ENCODE data around the gene MYH9.
"Not testable (repeated sequence)": the region's sequence is repeated elsewhere in the genome, so short reads cannot be mapped to it uniquely, and the experiment has no call there.

Gene MYH9

DNA sequence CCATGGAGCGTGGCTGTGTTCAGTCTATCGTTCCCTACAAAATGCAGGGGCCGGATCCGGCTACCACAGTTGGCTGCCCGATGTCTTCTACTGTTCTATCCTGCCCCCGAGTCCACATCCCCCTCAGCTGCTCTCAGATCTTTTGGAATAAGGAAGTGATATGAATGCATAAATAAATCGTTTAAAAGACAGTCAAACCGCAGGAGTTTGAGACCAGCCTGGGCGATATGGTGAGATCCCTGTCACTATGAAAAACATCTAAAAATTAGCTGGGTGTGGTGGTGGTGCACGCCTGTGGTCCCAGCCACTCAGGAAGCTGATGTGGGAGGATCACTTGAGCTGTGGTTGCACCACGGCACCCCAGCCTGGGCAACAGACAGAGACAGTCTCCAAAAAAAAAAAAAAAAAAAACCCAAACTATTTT, 97.8 kb downstream of the MYH9 start:
- not testable (repeated sequence) for DNase-seq

DNA sequence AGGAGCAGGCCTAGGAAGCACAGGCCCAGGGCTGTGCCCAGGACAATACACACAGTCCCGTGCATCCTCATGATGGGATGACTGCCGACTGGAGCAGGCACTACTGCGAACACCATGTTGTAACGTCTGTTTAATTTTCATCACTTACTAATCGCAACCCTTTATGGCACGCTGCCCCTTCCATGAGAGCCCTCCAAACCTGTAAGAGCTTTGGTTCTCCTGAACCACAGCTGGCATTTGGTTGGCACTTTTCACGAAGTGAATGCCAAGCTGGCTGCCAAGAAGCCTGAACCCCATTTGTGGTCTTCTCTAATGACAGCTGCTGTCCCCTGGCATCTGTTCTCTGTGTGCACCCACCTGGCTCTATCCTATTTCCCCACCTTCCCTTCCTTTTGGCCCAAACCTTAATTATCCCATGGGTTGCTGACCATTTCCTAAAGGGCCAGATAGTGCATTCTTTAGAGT, 98.3 kb downstream of the MYH9 start:
- no peak for DNase-seq

DNA sequence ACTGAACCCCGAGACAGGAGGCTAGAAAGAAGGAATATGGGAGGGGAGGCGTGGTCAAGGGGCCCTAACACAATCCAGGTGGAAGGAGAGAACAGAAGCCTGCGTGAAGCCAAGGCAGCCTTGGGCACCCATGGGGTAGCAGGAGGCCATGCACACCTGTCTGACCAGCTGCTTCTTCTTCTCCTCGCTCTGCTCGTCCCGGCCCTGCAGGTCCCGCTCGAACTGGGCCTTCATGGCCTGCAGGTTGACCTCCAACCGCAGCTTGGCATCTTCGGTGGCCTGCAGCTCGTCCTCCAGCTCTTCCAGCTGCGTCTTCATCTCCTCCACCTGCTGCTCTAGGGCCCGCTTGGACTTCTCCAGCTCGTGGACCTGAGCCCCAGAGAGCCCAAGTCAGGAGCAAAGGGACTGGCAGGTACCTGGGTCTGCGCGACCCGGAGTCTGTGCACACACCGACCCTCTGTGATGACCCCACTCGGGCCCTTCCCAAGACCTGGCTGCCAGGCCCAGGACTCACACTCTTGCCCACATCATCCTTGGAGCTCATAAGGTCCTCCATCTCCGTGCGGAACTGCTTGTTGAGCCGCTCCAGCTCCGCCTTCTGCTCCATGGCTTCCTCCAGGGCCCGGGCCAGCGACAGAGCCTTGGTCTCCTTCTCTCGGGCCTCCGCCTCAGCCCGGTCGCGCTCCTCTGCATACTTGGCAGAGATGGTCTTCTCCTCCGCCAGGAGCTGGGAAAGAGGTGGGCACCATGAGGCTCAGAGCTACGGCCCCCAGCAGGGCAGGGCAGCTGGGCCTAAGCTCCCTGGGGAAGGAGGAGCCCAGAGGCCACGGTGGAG, 99.0 kb downstream of the MYH9 start:
- DNase-seq = no peak

DNA sequence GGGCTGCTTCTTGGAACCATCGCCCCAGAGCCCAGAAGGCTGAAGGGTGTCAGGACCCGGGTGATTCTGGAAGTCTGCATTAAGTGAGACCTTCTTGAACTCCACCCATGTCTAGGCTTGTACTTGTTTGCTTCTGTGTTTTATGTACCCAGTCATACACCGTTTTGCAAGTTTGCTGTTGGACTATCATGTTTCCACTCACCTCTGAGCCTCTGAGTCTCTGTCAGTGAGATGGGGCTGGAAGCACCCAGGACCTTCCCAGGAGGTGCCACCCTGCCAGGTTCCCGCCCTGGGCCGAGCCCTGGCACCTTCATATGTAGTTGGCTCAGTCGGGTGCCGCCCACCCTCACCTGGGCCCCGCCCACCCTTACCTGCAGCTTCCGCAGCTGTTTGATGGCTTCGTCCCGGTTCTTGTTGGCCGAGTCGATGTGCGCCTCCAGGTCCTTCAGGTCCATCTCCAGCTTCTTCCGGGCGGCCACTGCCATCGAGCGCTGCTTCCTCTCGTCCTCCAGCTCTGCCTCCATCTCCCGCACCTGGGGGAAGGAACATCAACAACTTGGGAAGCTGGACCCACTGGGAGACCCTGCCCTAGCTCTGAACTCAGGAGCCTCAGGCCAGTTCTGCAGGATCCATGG, 99.8 kb downstream of the MYH9 start:
- no peak for DNase-seq

DNA sequence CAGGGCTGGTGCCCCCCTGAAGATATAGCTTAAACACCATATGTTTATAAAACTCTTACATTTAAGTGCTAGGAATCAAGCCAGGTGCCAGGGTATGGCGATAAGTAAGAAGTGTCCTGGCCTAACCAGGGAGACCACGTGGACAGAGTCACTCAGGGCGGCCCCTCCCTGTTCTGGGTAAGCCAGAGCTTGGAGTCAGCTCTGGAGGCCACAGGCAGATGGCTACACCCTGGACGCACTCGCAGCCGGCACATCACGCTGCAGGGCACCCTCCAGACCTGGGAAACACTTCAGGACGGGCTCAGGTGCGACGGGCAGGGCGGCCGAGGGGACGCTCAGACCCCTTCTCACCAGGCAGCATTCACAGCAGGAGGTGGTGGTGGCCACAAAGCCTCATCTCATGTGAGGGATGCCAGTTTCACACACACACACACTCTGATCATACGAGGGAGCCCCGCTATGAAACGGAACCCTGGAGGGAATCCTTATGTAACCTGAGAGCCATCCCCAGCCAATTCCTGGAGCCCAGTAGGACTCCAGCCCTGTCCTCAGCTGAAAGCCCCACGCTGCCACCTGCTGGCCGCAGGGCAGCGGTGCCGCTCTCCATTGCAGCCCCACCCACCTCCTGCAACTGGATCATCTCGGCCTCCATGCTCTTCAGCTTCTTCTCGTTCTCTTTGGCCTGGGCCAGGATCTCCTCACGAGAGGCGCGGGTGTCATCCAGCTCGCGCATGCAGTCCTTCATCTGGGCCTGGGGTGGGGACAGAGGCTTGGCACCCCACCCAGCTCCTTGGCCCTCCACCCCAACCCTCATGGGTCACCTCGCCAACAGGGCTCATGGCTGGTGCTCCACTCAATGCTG, 101.4 kb downstream of the MYH9 start:
- DNase-seq = no peak

DNA sequence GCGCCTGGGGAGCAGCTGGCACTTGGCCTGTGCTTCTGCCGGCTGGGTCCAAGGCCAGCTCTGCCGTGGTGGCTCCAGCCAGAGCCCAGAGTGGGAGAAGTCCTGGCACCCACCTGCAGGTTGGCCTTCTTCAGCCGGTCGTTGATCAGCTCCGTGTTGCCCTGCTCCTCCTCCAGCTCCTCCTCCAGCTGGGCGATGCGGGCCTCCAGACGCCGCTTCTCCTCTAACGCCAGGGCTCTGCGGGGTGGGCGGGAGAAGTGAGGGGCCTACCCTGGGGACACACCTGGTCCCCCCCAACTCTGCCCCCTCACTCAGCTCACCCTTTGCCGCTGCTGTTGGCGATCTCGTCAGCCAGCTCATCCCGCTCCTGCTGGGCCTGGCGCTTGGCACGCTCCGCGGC, 102.2 kb downstream of the MYH9 start:
- DNase-seq = no peak

DNA sequence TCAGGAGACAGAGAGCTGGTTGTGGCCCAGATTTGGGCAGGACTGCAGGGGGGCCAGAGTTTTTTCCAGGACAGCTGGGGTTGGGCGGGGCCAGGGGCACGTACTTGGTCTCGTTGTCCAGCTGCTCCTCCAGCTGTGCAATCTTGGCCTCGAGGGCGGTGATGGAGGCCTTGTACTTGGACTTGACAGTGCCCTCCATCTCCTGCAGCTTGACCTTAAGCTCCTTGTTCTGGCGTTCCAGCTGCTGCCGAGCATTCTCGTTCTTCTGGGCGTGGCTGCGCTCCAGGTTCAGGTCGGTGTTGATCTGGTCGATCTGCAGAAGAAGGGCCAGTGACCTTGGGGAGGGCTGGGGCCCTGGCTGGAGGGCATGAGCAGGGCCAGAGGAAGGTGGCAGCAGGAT, 102.8 kb downstream of the MYH9 start:
- DNase-seq = no peak

DNA sequence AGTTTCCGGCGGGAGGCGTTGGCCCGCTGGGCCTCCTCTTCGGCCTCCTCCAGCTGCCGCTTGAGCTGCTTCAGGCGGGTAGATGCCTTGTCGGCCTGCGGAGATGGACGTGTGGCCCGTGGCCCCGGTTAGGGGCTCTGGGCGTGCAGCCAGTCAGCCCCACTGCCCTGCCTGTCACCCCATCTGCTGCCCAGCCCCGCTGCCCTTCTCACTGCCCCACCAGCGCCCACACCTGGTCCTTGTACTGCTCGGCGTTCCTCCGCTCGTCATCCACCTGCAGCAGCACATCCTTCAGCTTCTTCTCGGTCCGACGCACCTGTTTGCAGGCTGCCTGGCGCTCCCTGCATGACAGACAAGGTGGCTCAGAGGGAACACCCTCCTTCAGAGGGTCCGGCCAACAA, 103.6 kb downstream of the MYH9 start:
- no peak for DNase-seq

DNA sequence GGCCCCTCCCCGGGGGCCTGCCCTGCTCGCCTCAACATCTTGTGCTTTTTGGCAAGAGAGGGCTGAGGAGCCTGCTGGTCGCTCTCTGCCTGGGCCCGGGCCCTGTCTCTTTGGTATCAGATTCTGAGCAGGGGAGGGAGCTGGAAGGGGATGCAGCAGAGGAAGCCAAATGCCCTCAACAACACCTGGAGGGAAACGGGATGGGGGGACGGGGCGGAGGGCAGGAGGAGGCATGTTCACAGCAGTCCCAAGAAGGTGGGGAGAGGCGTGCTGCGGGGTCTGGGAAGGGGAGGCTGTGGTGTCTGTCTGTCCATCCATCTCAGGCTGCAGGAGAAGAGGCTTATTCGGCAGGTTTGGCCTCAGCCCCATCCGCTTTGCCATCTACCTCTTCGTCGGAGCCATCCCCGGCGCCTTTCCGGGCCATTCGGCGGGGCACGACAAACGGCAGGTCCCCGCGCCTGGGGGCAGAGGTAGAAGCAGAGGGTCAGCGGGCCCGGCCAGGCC, 105.4 kb downstream of the MYH9 start:
- no peak for DNase-seq

DNA sequence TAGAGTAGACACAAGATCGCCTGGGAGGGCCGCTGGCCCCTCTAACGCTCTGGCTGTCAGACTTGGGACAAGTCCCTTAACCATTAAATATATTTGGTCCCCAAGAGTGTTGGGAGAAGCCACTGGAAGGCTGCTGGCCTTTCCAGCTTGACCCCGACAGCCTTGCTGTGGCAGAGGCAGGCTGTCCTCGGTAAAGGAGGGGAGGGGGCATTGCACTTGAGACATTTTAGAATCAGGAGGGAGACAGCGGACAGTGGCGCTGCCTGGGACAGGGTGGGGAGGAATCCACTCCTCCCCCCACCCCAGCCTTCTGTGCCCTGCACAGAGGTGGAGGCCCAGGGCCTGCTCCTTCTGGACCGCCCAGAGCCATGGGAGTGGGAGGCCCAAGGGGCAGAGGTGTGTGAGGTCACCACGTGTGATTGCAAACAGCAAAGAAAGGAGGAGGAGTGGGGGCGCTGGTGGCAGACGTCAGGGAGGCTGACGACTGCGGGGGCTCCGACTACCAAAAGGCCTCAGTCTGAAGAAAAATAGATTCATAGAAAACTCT, 105.9 kb downstream of the MYH9 start:
- no peak for DNase-seq

DNA sequence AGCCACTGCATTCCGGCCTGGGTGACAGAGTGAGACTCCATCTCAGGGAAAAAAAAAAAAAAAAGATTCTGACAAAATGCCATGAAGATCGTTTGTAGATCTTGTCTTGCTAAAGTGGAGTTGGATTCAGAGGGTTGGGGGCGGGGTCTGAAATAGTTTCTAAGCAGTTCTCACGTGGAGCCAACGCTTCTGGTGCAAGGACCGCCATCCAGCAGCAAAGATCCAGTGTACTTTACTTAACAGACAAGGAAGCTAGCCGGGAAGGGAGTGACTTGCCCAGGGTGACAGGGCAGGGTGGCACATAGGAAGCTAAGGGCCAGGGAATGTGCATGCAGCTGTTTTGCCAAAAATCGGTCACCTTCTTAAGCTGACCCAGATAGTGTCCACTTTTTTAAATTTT, 107.4 kb downstream of the MYH9 start:
- DNase-seq = no peak

DNA sequence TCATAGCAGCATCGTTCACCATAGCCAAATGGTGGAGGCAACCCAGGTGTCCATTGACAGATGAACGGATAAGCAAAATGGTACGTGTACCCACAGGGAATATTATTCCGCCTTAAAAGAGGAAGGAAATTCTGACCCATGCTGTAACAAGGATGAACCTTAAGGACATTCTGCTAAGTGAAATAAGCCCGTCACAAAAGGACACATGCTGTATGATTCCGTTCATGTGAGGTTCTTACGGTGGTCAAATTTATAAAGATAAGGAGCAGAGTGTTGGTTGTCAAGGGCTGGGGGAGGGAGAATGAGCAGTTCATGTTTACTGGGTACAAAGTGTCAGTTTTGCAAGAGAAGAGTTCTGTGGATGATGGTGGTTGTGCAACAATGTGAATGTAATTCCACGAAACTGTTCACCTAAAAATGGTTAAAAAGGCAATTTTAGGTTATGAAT, 108.5 kb downstream of the MYH9 start:
- DNase-seq = no peak

DNA sequence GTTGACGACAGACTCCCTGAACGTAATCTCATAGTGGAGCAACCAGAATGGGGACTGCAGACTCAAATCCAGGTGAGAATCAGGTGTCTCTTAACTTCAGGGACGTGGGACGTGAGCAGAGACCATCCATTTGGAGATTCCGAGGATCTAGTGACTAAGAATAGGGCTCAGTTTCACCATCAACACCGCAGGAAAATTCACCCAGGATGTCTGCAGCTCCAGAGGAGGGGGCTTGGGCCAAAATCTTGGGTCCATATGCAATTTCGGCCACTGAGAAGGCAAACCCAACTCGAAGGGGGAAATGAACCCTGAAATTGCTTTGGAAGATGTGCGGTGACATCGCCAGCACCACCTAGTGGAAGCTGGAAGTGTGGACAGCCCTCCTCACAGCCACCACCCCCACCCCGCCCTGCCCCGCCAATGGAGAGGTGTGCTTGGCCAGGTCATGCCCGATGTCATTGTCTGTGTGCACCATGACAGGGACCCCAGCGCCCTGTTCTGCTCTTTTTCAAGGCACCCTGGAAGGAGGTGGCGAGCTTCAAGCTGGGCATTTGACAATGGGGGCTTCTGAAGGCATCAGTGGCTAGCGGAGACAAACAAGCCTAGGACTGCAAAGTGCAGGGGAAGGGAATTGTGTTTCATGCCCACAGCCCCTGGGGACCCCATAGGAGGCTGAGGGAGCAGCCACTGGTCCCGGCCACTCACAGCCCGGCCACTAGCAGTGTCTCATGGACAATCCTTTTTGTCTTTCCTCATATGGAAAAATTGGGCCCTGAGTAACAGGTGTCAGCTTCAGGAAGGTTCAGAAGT, 110.1 kb downstream of the MYH9 start:
- DNase-seq = no peak

DNA sequence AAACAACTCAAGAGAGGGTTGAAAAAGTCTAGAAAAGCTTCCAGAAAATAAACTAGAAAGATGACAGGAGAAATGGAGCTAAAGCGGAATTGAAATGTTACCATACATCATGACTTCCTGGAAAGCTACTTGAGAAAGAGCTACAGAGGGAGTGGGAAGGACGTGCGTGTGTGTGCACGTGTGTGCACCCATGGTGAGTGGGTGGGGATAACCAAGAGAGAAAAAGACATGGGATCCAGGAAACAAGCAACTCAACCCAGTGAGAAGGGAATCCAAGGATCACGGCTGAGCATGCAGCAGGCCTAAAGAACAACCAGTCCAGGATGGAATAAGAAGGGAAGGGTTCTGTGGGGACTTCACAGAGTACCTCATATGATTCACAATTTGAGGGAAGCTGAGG, 113.2 kb downstream of the MYH9 start:
- no peak for DNase-seq

DNA sequence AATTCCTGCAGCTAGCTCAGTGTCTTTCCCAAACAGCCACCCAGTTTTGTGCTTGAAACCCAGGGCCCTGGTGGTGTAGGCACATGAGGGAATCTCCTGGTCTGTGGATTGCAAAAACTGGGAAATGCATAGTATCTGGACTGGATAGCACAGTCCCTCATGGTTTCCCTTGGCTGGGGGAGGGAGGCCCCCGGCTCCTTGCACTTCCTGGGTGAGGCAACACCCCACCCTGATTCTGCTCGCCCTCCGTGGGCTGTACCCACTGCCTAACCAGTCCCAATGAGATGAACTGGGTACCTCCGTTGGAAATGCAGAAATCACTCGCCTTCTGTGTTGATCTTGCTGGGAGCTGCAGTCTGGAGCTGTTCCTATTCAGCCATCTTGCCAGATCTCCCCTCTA, 115.8 kb downstream of the MYH9 start:
- not testable (repeated sequence) for DNase-seq

DNA sequence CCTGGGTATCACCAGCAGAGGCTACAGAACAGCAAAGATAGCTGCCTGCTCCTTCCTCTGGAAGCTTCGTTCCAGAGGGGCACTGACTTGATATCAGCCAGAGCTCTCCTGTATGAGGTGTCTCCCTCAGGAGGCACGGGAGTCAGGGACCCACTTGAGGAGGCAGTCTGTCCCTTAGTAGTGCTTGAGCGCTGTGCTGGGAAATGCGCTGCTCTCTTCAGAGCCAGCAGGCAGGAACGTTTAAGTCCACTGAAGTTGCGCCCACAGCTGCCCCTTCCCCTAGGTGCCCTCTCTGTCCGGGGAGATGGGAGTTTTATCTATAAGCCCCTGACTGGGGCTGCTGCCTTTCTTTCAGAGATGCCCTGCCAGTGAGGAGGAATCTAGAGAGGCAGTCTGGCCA, 116.5 kb downstream of the MYH9 start:
- not testable (repeated sequence) for DNase-seq

DNA sequence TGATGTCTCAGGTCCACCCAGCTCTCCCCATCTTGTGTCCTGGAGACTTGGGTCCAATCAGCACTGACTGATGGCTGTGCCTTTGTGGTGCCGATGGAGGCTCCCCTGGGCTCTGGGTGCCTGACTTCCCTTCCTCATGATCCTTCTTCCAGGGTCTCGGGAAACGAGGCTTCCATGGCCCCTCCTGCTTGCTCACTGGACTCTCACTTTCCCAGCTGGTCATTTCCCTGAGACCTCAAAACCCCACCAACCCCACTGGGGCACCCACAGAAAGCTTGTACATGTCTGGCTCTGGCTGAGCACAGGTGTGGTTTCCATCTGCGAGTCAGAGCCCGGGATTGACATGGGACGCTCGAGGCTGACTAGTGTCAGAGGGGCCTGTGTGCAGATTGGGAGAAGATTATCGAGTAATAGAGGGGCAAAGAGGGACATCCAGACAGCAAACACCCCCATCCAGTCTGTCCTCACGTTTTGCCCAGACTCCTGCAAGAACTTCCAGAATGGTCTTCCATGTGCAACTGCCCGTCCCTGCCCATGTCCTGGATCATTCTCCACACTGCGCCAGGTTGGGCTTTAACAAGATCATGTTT, 119.8 kb downstream of the MYH9 start:
- DNase-seq = no peak

DNA sequence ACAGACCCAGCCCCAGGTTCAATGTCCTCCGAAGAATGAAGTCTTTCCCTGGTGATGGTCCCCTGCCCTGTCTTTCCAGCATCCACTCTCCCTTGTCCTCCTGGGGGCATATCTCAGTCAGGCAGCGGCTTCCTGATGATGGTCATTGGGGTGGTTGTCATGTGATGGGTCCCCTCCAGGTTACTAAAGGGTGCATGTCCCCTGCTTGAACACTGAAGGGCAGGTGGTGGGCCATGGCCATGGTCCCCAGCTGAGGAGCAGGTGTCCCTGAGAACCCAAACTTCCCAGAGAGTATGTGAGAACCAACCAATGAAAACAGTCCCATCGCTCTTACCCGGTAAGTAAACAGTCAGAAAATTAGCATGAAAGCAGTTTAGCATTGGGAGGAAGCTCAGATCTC, 120.7 kb downstream of the MYH9 start:
- no peak for DNase-seq

DNA sequence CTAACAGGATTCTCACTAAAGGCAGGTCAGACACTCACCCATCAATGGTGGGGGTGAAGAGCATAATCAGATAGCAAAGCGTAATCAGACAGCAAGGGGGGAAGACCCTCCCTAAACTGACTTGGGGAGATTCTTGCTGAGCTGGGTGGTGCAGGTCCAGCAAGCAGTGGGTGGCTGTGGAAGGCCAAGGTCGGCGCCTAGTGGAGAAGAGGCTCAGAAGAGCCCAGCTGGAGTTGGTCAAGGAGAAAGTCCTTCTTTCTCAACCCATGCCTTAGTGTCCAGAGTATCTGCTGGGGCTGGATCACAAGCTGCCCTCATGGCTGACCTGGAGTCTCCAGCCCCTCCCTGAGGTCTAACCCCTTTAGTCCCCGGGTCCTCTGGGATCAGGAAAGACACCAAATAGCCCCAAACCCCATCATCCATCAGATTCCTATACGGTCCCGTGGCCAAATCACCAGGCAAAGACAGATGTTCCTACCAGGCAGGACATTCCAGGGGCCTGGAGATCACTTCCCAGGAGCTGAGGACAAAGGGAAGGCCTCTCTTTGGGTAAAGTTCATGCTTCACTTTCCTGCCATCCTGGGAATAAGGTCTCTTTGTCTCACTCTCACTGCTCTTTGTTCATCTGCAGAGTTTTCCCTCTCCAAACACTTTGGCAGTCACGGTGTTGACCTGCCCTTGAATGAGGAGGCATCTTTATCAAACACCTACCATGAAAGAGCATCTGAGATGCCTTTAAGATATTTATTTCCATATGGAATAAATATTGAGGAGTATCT, 123.7 kb downstream of the MYH9 start:
- not testable (repeated sequence) for DNase-seq

DNA sequence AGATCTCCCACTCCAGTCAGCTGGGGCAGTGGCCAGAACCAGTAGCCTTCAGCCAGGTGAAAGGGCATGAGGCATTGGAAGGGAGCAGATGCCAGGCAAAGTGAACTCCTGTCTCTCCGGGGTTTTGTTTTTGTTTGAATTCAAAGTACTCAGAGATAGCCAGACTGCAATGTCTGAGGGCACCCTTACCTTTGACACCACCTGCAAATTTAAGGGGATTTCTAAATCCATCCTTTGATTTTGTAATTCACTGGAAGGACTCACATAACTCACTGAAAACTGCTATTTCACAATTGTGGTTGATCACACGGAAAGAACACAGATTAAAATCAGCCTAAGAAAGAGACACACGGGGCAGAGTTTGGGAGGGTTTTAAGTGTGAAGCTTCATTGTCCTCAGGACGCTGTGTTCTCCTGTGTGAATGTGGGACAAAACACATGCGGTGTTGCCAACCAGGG, 124.5 kb downstream of the MYH9 start:
- not testable (repeated sequence) for DNase-seq

DNA sequence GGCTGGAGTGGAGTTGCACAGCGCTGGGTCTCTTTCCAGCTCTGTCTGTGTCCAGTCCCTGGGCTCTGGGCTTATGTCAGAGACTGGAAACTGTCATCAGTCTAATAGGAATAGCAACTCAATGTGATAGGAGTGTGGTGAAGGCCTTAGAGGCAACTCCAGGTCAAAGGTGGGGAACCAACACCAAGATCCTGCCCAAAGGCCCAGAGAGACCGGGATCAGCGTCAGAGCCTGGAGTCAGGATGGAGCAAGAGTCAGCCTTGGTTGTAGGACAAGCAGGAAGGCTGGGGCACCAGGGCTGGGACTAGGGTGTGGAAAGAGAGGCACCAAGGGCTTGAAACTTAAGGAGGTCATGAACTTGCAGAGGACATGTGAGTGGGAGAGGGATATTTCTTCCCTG, 125.5 kb downstream of the MYH9 start:
- not testable (repeated sequence) for DNase-seq
